ENCODE results near the gene PRKN.

Gene PRKN

DNA sequence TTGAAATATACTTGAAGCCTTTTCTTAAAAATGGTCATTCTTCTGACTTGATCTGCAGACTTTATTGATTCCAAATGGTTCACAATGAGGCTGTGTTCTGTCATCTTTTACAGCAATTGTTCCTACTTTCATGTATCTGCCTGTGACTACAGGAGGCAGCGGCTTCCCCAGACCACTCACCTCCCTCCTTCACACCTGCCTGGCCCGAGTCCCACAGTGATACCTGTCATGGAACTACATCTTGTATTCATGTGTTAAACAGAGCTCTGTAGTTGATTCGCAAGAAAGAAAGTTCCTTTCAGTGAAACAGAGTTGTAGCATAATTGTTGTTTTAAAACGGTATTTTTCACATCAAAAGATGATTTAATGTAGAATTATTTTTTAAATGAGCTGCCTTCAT, 780.2 kb downstream of the PRKN start:
- no peak for TF ChIP-seq CTCF (conservative IDR thresholded peaks at IDR 0.05)

DNA sequence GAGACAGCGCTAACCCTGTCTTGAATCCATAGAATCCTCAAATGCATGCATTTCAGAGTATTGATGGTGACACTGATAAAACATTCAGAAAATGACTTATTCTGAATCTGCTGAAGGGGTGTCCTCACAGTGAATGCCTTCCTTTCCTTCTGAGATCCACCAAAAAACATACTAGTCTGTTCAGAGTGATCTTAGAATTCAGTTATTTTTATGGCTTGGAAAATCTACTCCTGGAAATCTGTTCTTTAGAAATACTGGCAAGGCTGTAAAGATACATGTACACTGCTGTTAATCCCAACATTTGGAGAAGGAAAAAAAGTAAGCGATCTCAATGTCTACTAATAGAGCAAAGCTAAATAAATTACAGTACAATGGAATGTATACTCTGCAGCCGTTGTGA, 781.1 kb downstream of the PRKN start:
- H3K27ac ChIP-seq = no peak overlapping the region
- no peak for TF ChIP-seq CTCF (conservative IDR thresholded peaks at IDR 0.05)

More for the DNA sequence above, 780.2 kb downstream of the PRKN start:
- no peak overlapping the region for H3K27ac ChIP-seq

- no peak for TF ChIP-seq CTCF (conservative IDR thresholded peaks at IDR 0.05)
- H3K27ac ChIP-seq = no peak overlapping the region
These were observed 784.0 kb downstream of the PRKN start for GRCh38 chr6:161943561-161943960.

DNA sequence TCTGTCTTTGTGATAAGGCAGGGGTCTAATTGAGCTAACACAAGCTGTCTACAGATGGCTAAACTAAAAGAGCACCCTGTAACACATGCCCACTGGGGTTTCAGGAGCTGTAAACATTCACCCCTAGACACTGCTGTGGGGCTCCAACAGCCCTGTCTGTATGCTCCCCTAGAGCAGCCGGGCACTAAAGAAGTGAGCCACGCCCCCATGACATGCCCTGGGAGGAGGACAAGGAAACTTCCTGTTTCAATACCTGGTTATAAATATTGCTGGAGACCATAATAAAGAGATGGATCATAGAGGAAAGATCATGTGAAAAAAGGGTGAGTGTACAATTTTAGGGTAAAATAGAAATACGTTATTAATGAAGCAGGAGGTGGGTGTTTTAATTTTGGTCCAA, 786.0 kb downstream of the PRKN start:
- H3K27ac ChIP-seq = no peak overlapping the region
- TF ChIP-seq CTCF (conservative IDR thresholded peaks at IDR 0.05) = no peak

- TF ChIP-seq CTCF (conservative IDR thresholded peaks at IDR 0.05) = no peak
- H3K27ac ChIP-seq = no peak overlapping the region
These were observed 787.0 kb downstream of the PRKN start for GRCh38 chr6:161940519-161940918.

GRCh38 chr6:161926324-161926723, 801.2 kb downstream of the PRKN start:
- H3K27ac ChIP-seq = no peak overlapping the region
- no peak for TF ChIP-seq CTCF (conservative IDR thresholded peaks at IDR 0.05)

DNA sequence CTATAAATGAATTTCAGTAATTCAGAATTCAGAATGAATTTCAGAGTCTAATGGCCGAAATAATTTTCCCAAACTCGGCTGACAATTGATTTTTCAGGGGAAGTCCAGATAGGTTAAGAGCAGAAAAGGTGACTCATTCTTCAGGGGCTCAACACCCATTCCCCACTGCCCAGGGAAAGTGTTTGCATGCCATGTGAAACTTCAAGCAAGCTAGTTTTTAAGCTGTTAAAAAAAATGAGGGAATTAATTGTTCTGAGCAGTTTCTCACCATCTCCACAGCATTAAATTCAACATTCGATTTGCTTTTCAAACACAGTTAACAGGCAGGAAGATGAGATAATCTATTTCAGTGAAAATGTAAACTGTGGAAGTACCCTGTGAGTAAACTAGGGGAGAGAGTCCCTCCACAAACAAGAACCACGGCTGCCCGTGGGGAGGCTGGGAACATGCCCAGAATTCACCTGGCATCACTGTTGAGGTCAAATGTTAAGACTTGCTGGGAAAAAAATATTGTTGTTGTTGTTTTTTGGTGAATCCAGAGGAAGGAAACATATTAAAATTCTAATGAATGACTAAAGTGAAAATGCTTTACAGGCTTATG, 803.0 kb downstream of the PRKN start:
- H3K27ac ChIP-seq = no peak overlapping the region
- TF ChIP-seq CTCF (conservative IDR thresholded peaks at IDR 0.05) = no peak

All from VCaP (cell line).